GM19239 (cell line): Measurements from ENCODE around the gene EPG5.

Source experiments
- DNase-seq: peaks from one replicate; pipeline ENCODE4 v3.0.0; 2011; ENCODE audit warnings: low spot score; ENCODE audit not compliant: insufficient read length
- FAIRE-seq: peaks from 2 replicates; lab custom pipeline; 2011; peaks lifted over from hg19 to GRCh38; lab: Jason Lieb, UNC

EPG5 gene

GRCh38 chr18:45930963-45931362, 36.2 kb downstream of the EPG5 start:
- FAIRE-seq = no peak
- no peak for DNase-seq

- FAIRE-seq (no peak), DNase-seq (no peak)
Measured at GRCh38 chr18:45926691-45927090, 40.4 kb downstream of the EPG5 start.

GRCh38 chr18:45926085-45926484, 41.0 kb downstream of the EPG5 start:
- FAIRE-seq = no peak
- no peak for DNase-seq

- no peak for DNase-seq
- FAIRE-seq = no peak
Measured at GRCh38 chr18:45923138-45923537, 44.0 kb downstream of the EPG5 start.

- FAIRE-seq (no peak), DNase-seq (no peak)
Measured at GRCh38 chr18:45920367-45920766, 46.8 kb downstream of the EPG5 start.

- no peak for DNase-seq
- FAIRE-seq = no peak
Measured at GRCh38 chr18:45916302-45916701, 50.8 kb downstream of the EPG5 start.

- no peak for FAIRE-seq
Measured at GRCh38 chr18:45913276-45913675, 53.9 kb downstream of the EPG5 start.

GRCh38 chr18:45910405-45911023, 56.6 kb downstream of the EPG5 start:
- FAIRE-seq (peak; percentile 89), DNase-seq (peak; percentile 47)

More at GRCh38 chr18:45913276-45913675, 53.9 kb downstream of the EPG5 start:
- DNase-seq = no peak

- FAIRE-seq = no peak
- DNase-seq = no peak
Measured at GRCh38 chr18:45901654-45902210, 65.4 kb downstream of the EPG5 start.

- no peak for FAIRE-seq
Measured at GRCh38 chr18:45900623-45901022, 66.5 kb downstream of the EPG5 start.

GRCh38 chr18:45896991-45897390, 70.1 kb downstream of the EPG5 start:
- DNase-seq = no peak
- FAIRE-seq = no peak

More at GRCh38 chr18:45900623-45901022, 66.5 kb downstream of the EPG5 start:
- DNase-seq = no peak

- no peak for DNase-seq
- FAIRE-seq = no peak
Measured at GRCh38 chr18:45896452-45896851, 70.7 kb downstream of the EPG5 start.

GRCh38 chr18:45895339-45895738, 71.8 kb downstream of the EPG5 start:
- FAIRE-seq = no peak

GRCh38 chr18:45894818-45895217, 72.3 kb downstream of the EPG5 start:
- FAIRE-seq = no peak
- no peak for DNase-seq

More at GRCh38 chr18:45895339-45895738, 71.8 kb downstream of the EPG5 start:
- DNase-seq = no peak

- FAIRE-seq (no peak), DNase-seq (no peak)
Measured at GRCh38 chr18:45891806-45892205, 75.3 kb downstream of the EPG5 start.

GRCh38 chr18:45890606-45891005, 76.5 kb downstream of the EPG5 start:
- FAIRE-seq = no peak

GRCh38 chr18:45889419-45890064, 77.6 kb downstream of the EPG5 start:
- no peak for FAIRE-seq
- no peak for DNase-seq

More at GRCh38 chr18:45890606-45891005, 76.5 kb downstream of the EPG5 start:
- DNase-seq = no peak

GRCh38 chr18:45887585-45887984, 79.5 kb downstream of the EPG5 start:
- no peak for DNase-seq
- no peak for FAIRE-seq

GRCh38 chr18:45880876-45881558, 86.1 kb downstream of the EPG5 start:
- DNase-seq = no peak
- no peak for FAIRE-seq

- peak; percentile 46 for DNase-seq
- FAIRE-seq = peak; percentile 87
Measured at GRCh38 chr18:45879681-45880655, 87.2 kb downstream of the EPG5 start.
